Umbilical cord (tissue), 2 donors: ENCODE data around the gene ELN. TPM values are rescaled to one million over a fixed set of nuclear protein-coding genes. Genes with fewer than 3 reads are reported as not detected.
A peak's percentile ranks its signal among the peaks of the same experiment; 100 is the strongest.

Experiments
- DNase-seq: peaks from one replicate; pipeline ENCODE4 v3.0.0-alpha.2; 2015; ENCODE audit warnings: low spot score
- total RNA-seq: library from RNA; depleted of rRNA; stranded (reverse); fragments of >200 nt; gene quantifications from one replicate; pipeline ENCODE4 v1.2.3, GENCODE V29; 2014; ENCODE audit warnings: low replicate concordance; ENCODE audit not compliant: insufficient read depth

The ELN gene
- total RNA-seq, 1 donor from 2014 or later, result 583 TPM

- DNase-seq, result no peak
Observed at GRCh38 chr7:74059681-74060588, 32.0 kb downstream of the ELN start.

- peak; percentile 79 for DNase-seq
Observed at GRCh38 chr7:74061840-74062539, 34.0 kb downstream of the ELN start.

- DNase-seq, result no peak
Observed at GRCh38 chr7:74063223-74063641, 35.3 kb downstream of the ELN start.

- no peak for DNase-seq
Observed at GRCh38 chr7:74063646-74064045, 35.7 kb downstream of the ELN start.

- no peak for DNase-seq
Observed at GRCh38 chr7:74064696-74065095, 36.7 kb downstream of the ELN start.

GRCh38 chr7:74066626-74067025 is 38.7 kb downstream of the ELN start:
- no peak for DNase-seq

GRCh38 chr7:74068378-74069085 is 40.6 kb downstream of the ELN start:
- DNase-seq, result no peak

- no peak for DNase-seq
Observed at GRCh38 chr7:74069086-74069541, 41.1 kb downstream of the ELN start.

GRCh38 chr7:74069790-74070618 is 42.0 kb downstream of the ELN start:
- no peak for DNase-seq

- DNase-seq, result no peak
Observed at GRCh38 chr7:74070619-74070921, 42.6 kb downstream of the ELN start.

- DNase-seq, result no peak
Observed at GRCh38 chr7:74071121-74071520, 43.1 kb downstream of the ELN start.

GRCh38 chr7:74074770-74075169 is 46.8 kb downstream of the ELN start:
- no peak for DNase-seq

GRCh38 chr7:74078461-74078860 is 50.5 kb downstream of the ELN start:
- DNase-seq, result no peak

GRCh38 chr7:74082770-74083116 is 54.8 kb downstream of the ELN start:
- no peak for DNase-seq

GRCh38 chr7:74083117-74083876 is 55.3 kb downstream of the ELN start, which contains the start of gene LIMK1:
TSS of gene LIMK1 (plus strand) at chr7:74083804. CDS start at chr7:74083991, 187 bp downstream.
- DNase-seq, result peak; percentile 90

GRCh38 chr7:74083928-74084721 is 56.2 kb downstream of the ELN start:
- peak; percentile 79 for DNase-seq

- DNase-seq, result no peak
Observed at GRCh38 chr7:74084722-74085578, 57.0 kb downstream of the ELN start.

- DNase-seq, result no peak
Observed at GRCh38 chr7:74087791-74088453, 59.9 kb downstream of the ELN start.
